H9 (cell line): ENCODE measurements around the gene CEP131. TPM values are rescaled to one million over a fixed set of nuclear protein-coding genes. Genes with fewer than 3 reads are reported as not detected.

ENCODE experiments used
- DNase-seq: peaks from one replicate; pipeline ENCODE4 v3.0.0-alpha.2; 2017
- H2AFZ ChIP-seq: one replicate; pipeline ENCODE4 v1.6.1; 2013; ENCODE audit warnings: mild to moderate bottlenecking, low read length, control low read depth, moderate library complexity
- H2AK5ac ChIP-seq: 2 replicates; pipeline ENCODE4 v1.6.1; 2013; ENCODE audit warnings: low read length, control low read depth, mixed read lengths; ENCODE audit not compliant: insufficient read length
- H2BK120ac ChIP-seq: one replicate; pipeline ENCODE4 v1.6.1; 2013; ENCODE audit warnings: low read depth, mild to moderate bottlenecking, low read length, control low read depth, inconsistent platforms; ENCODE audit not compliant: poor library complexity, severe bottlenecking
- H2BK12ac ChIP-seq: 2 replicates; pipeline ENCODE4 v1.6.1; 2013; ENCODE audit warnings: low read length, control low read depth, mixed read lengths, low read depth; ENCODE audit not compliant: insufficient read length
- H2BK15ac ChIP-seq: 2 replicates; pipeline ENCODE4 v1.6.1; 2013; ENCODE audit warnings: low read depth, low read length, control low read depth
- H2BK20ac ChIP-seq: one replicate; pipeline ENCODE4 v1.6.1; 2013; ENCODE audit warnings: low read depth, mild to moderate bottlenecking, low read length, control low read depth, inconsistent platforms; ENCODE audit not compliant: poor library complexity, severe bottlenecking
- H2BK5ac ChIP-seq: 2 replicates; pipeline ENCODE4 v1.6.1; 2013; ENCODE audit warnings: low read length, control low read depth, mixed read lengths; ENCODE audit not compliant: insufficient read length
- H3K14ac ChIP-seq: 2 replicates; pipeline ENCODE4 v1.6.1; 2013; ENCODE audit warnings: low read length, control low read depth; ENCODE audit not compliant: insufficient read depth
- H3K18ac ChIP-seq: 2 replicates; pipeline ENCODE4 v1.6.1; 2013; ENCODE audit warnings: low read depth, mild to moderate bottlenecking, mixed read lengths, low read length, control low read depth; ENCODE audit not compliant: insufficient read length
- H3K23ac ChIP-seq: 2 replicates; pipeline ENCODE4 v1.6.1; 2013; ENCODE audit warnings: low read length, control low read depth, mixed read lengths, low read depth; ENCODE audit not compliant: insufficient read length
- H3K23me2 ChIP-seq: 2 replicates; pipeline ENCODE4 v1.6.1; 2013; ENCODE audit warnings: low read depth, mild to moderate bottlenecking, mixed read lengths, low read length, control low read depth; ENCODE audit not compliant: insufficient read length, poor library complexity, severe bottlenecking
- H3K27ac ChIP-seq: 2 replicates; pipeline ENCODE4 v1.5.1; 2013; ENCODE audit warnings: low read length, control low read depth, mixed read lengths, low read depth; ENCODE audit not compliant: insufficient read length
- H3K27me3 ChIP-seq: 2 replicates; pipeline ENCODE4 v1.6.1; 2013; ENCODE audit warnings: low read length, control low read depth, inconsistent platforms; ENCODE audit not compliant: insufficient read depth
- H3K4ac ChIP-seq: 2 replicates; pipeline ENCODE4 v1.6.1; 2013; ENCODE audit warnings: low read depth, mild to moderate bottlenecking, control low read depth, inconsistent platforms, low read length, moderate library complexity
- H3K4me1 ChIP-seq: 2 replicates; pipeline ENCODE4 v1.6.1; 2013; ENCODE audit warnings: low read length, control low read depth, inconsistent platforms; ENCODE audit not compliant: insufficient read depth
- H3K4me2 ChIP-seq: 2 replicates; pipeline ENCODE4 v1.6.1; 2013; ENCODE audit warnings: low read length, control low read depth, mixed read lengths; ENCODE audit not compliant: insufficient read length, insufficient read depth
- H3K56ac ChIP-seq: 2 replicates; pipeline ENCODE4 v1.6.1; 2013; ENCODE audit warnings: low read depth, mild to moderate bottlenecking, mixed read lengths, low read length, control low read depth; ENCODE audit not compliant: insufficient read length
- H3K79me1 ChIP-seq: 2 replicates; pipeline ENCODE4 v1.6.1; 2013; ENCODE audit warnings: low read depth, mild to moderate bottlenecking, moderate library complexity, low read length, control low read depth, inconsistent platforms; ENCODE audit not compliant: insufficient read depth, poor library complexity, severe bottlenecking
- H3K79me2 ChIP-seq: 2 replicates; pipeline ENCODE4 v1.6.1; 2013; ENCODE audit warnings: low read length, control low read depth, inconsistent platforms; ENCODE audit not compliant: insufficient read depth
- H3K9ac ChIP-seq: 2 replicates; pipeline ENCODE4 v1.6.1; 2013; ENCODE audit warnings: low read length, control low read depth, mixed read lengths; ENCODE audit not compliant: insufficient read length; ENCODE audit errors: extremely low read depth
- H3K9me3 ChIP-seq: one replicate; pipeline ENCODE4 v1.6.1; 2013; ENCODE audit warnings: low read depth, low read length, inconsistent platforms; ENCODE audit not compliant: control insufficient read depth
- H3T11ph ChIP-seq: one replicate; pipeline ENCODE4 v1.6.1; 2013; ENCODE audit warnings: mild to moderate bottlenecking, low read length, control low read depth, inconsistent platforms
- H4K20me1 ChIP-seq: one replicate; pipeline ENCODE4 v1.6.1; 2013; ENCODE audit not compliant: control insufficient read depth, insufficient read length, insufficient read depth
- H4K5ac ChIP-seq: 2 replicates; pipeline ENCODE4 v1.6.1; 2013; ENCODE audit warnings: low read depth, mild to moderate bottlenecking, mixed read lengths, low read length, control low read depth; ENCODE audit not compliant: insufficient read length
- H4K8ac ChIP-seq: replicated peaks from 2 replicates; pipeline ENCODE4 v1.6.1; 2013; ENCODE audit warnings: low read length, control low read depth, mixed read lengths, low read depth; ENCODE audit not compliant: insufficient read length
- H4K91ac ChIP-seq: 2 replicates; pipeline ENCODE4 v1.6.1; 2013; ENCODE audit warnings: low read depth, mild to moderate bottlenecking, moderate library complexity, mixed read lengths, low read length, control low read depth; ENCODE audit not compliant: insufficient read length
- H3K27ac Mint-ChIP-seq, 3 experiments: 2 replicates in 2 of 3; 3 replicates in 1 of 3; pipeline ENCODE4 v1.8.0; 2020 to 2021; ENCODE audit warnings: mixed read lengths in 3 of 3, mild to moderate bottlenecking in 1 of 3, moderate library complexity in 1 of 3
- H3K27me3 Mint-ChIP-seq: 2 replicates; pipeline ENCODE4 v1.8.0; 2021; ENCODE audit warnings: low read depth, mild to moderate bottlenecking, moderate library complexity, mixed read lengths
- H3K36me3 Mint-ChIP-seq, 3 experiments: 2 replicates in 2 of 3; 3 replicates in 1 of 3; pipeline ENCODE4 v1.8.0; 2020 to 2021; ENCODE audit warnings: low read depth in 3 of 3, mixed read lengths in 3 of 3; ENCODE audit not compliant: insufficient read depth in 1 of 3
- H3K4me1 Mint-ChIP-seq, 2 experiments: 2 replicates each; pipeline ENCODE4 v1.8.0; 2020; ENCODE audit warnings: mixed read lengths in 2 of 2
- H3K4me3 Mint-ChIP-seq, 2 experiments: 2 replicates in 1 of 2; 3 replicates in 1 of 2; pipeline ENCODE4 v1.8.0; 2020 to 2021; ENCODE audit warnings: mild to moderate bottlenecking in 2 of 2, mixed read lengths in 2 of 2, moderate library complexity in 1 of 2
- H3K9me3 Mint-ChIP-seq, 2 experiments: 2 replicates in 1 of 2; 3 replicates in 1 of 2; pipeline ENCODE4 v1.8.0; 2020; ENCODE audit warnings: mild to moderate bottlenecking in 2 of 2, mixed read lengths in 2 of 2, moderate library complexity in 1 of 2
- CTCF ChIP-seq: fragments of 200-600 bp; sonication (generic); conservative IDR thresholded peaks from 3 replicates; pipeline ENCODE4 v1.8.0; 2021; ENCODE audit warnings: antibody characterized with exemption, mild to moderate bottlenecking
- WGBS: extraction: QIAGEN DNeasy Blood & Tissue Kit; methylation state at CpG from one replicate; pipeline ENCODE4 v1.1.7; 2013; ENCODE audit warnings: missing lambda C conversion rate, low lambda C conversion rate, mixed read lengths; ENCODE audit not compliant: insufficient read length; ENCODE audit errors: extremely low coverage; 5-methylcytosine and 5-hydroxymethylcytosine counted together
- total RNA-seq: library from RNA; stranded (reverse); gene quantifications from 2 replicates; pipeline ENCODE4 v1.2.1, GENCODE V29; 2021

CEP131 gene
- total RNA-seq, 1 experiment from 2014 or later, result 16.3 TPM

- no peak for TF ChIP-seq CTCF
- H3K4me2 ChIP-seq, result no peak overlapping the region
- no peak overlapping the region for H2BK20ac ChIP-seq
- no peak overlapping the region for H2BK5ac ChIP-seq
- no peaks in the 10 kb centered on the region for H3K4me1 ChIP-seq
- no peak overlapping the region for H3K4me3 Mint-ChIP-seq
- H3K9ac ChIP-seq, result no peak overlapping the region
- peaks cover 0 to 22% (median 13%) of the 10 kb centered on the region in 3 experiments; a peak in 5 of 7 replicates for H3K36me3 Mint-ChIP-seq
- no peak overlapping the region for H3K27ac ChIP-seq
- peaks cover 3% of the 10 kb centered on the region in 2 experiments; a peak in 2 of 4 replicates for H3K4me1 Mint-ChIP-seq
- no peaks in the 10 kb centered on the region for H3K79me1 ChIP-seq
- no peaks in the 10 kb centered on the region for H3K23me2 ChIP-seq
- H2AK5ac ChIP-seq, result no peak overlapping the region
- H3K27ac Mint-ChIP-seq, result no peak overlapping the region
- H3K79me2 ChIP-seq, result no peaks in the 10 kb centered on the region
- no CpG with 5 or more reads among the region's 21 CpGs for WGBS
- no peak overlapping the region for H3K14ac ChIP-seq
- no peak overlapping the region for H2BK12ac ChIP-seq
- no peaks in the 10 kb centered on the region for H3K9me3 ChIP-seq
- H2BK15ac ChIP-seq, result no peak overlapping the region
- no peak overlapping the region for H2AFZ ChIP-seq
- no peak overlapping the region for H4K5ac ChIP-seq
- H3K27me3 ChIP-seq, result no peaks in the 10 kb centered on the region
- H3K23ac ChIP-seq, result no peak overlapping the region
- no peak for DNase-seq
- no peak overlapping the region for H2BK120ac ChIP-seq
- no peak overlapping the region for H3T11ph ChIP-seq
- H4K91ac ChIP-seq, result no peak overlapping the region
- no peaks in the 10 kb centered on the region for H3K27me3 Mint-ChIP-seq
- no peaks in the 10 kb centered on the region for H3K9me3 Mint-ChIP-seq
- H4K8ac ChIP-seq, result no peak overlapping the region
- H3K4ac ChIP-seq, result no peak overlapping the region
- no peaks in the 10 kb centered on the region for H4K20me1 ChIP-seq
- no peak overlapping the region for H3K56ac ChIP-seq
- no peak overlapping the region for H3K18ac ChIP-seq
These were observed 24.8 kb downstream of the CEP131 start for GRCh38 chr17:81197831-81198490.
